Measurements from ENCODE around the gene LRBA.

LRBA gene

GRCh38 chr4:150325872-150326271, 689.2 kb downstream of the LRBA start:
- Mint-ChIP-seq H3K27ac (no peak overlapping the region), H3K4me3 (no peak overlapping the region), H3K36me3 (ENCODE audit: low read depth) (peaks cover 2% of the 10 kb centered on the region), H3K9me3 (no peaks in the 10 kb centered on the region), H3K4me1 (ENCODE audit: low read depth) (no peaks in the 10 kb centered on the region), H3K27me3 (ENCODE audit: low read depth) (no peaks in the 10 kb centered on the region)
- no peak for DNase-seq (ENCODE audit: low spot score)

- H3K36me3 Mint-ChIP-seq (ENCODE audit: low read depth) = peaks cover 2% of the 10 kb centered on the region
- no peaks in the 10 kb centered on the region for H3K4me1 Mint-ChIP-seq (ENCODE audit: low read depth)
- no peaks in the 10 kb centered on the region for H3K9me3 Mint-ChIP-seq
- no peak overlapping the region for H3K4me3 Mint-ChIP-seq
- H3K27ac Mint-ChIP-seq = no peak overlapping the region
- no peak for DNase-seq (ENCODE audit: low spot score)
- no peaks in the 10 kb centered on the region for H3K27me3 Mint-ChIP-seq (ENCODE audit: low read depth)
Measured at GRCh38 chr4:150323406-150324325, 691.4 kb downstream of the LRBA start.

- Mint-ChIP-seq H3K27ac (no peak overlapping the region), H3K4me1 (ENCODE audit: low read depth) (no peaks in the 10 kb centered on the region), H3K36me3 (ENCODE audit: low read depth) (peaks cover 2% of the 10 kb centered on the region), H3K9me3 (no peaks in the 10 kb centered on the region), H3K27me3 (ENCODE audit: low read depth) (no peaks in the 10 kb centered on the region), H3K4me3 (no peak overlapping the region)
- DNase-seq (ENCODE audit: low spot score) = no peak
Measured at GRCh38 chr4:150322646-150323045, 692.4 kb downstream of the LRBA start.

- peaks cover 2% of the 10 kb centered on the region for H3K36me3 Mint-ChIP-seq (ENCODE audit: low read depth)
- H3K9me3 Mint-ChIP-seq = no peaks in the 10 kb centered on the region
- H3K4me1 Mint-ChIP-seq (ENCODE audit: low read depth) = peaks cover 4% of the 10 kb centered on the region
- no peak for DNase-seq (ENCODE audit: low spot score)
- no peak overlapping the region for H3K27ac Mint-ChIP-seq
- H3K27me3 Mint-ChIP-seq (ENCODE audit: low read depth) = no peaks in the 10 kb centered on the region
- no peak overlapping the region for H3K4me3 Mint-ChIP-seq
Measured at GRCh38 chr4:150321113-150321512, 694.0 kb downstream of the LRBA start.

- Mint-ChIP-seq H3K27me3 (ENCODE audit: low read depth) (no peaks in the 10 kb centered on the region), H3K9me3 (no peaks in the 10 kb centered on the region), H3K4me1 (ENCODE audit: low read depth) (peaks cover 4% of the 10 kb centered on the region), H3K27ac (no peak overlapping the region), H3K4me3 (no peak overlapping the region), H3K36me3 (ENCODE audit: low read depth) (no peaks in the 10 kb centered on the region)
- DNase-seq (ENCODE audit: low spot score) = no peak
Measured at GRCh38 chr4:150318971-150319370, 696.1 kb downstream of the LRBA start.

GRCh38 chr4:150318527-150318926, 696.6 kb downstream of the LRBA start:
- Mint-ChIP-seq H3K36me3 (ENCODE audit: low read depth) (no peaks in the 10 kb centered on the region), H3K27me3 (ENCODE audit: low read depth) (no peaks in the 10 kb centered on the region)

GRCh38 chr4:150316332-150317205, 698.5 kb downstream of the LRBA start:
- DNase-seq (ENCODE audit: low spot score) = no peak
- H3K4me3 Mint-ChIP-seq = no peak overlapping the region
- no peaks in the 10 kb centered on the region for H3K27me3 Mint-ChIP-seq (ENCODE audit: low read depth)
- H3K36me3 Mint-ChIP-seq (ENCODE audit: low read depth) = no peaks in the 10 kb centered on the region
- H3K4me1 Mint-ChIP-seq (ENCODE audit: low read depth) = peaks cover 4% of the 10 kb centered on the region
- H3K27ac Mint-ChIP-seq = no peak overlapping the region
- no peaks in the 10 kb centered on the region for H3K9me3 Mint-ChIP-seq

More at GRCh38 chr4:150318527-150318926, 696.6 kb downstream of the LRBA start:
- Mint-ChIP-seq H3K9me3 (no peaks in the 10 kb centered on the region), H3K4me1 (ENCODE audit: low read depth) (peaks cover 4% of the 10 kb centered on the region), H3K4me3 (no peak overlapping the region), H3K27ac (no peak overlapping the region)
- no peak for DNase-seq (ENCODE audit: low spot score)

GRCh38 chr4:150315691-150316090, 699.4 kb downstream of the LRBA start:
- H3K36me3 Mint-ChIP-seq (ENCODE audit: low read depth) = no peaks in the 10 kb centered on the region
- H3K9me3 Mint-ChIP-seq = no peaks in the 10 kb centered on the region
- H3K4me1 Mint-ChIP-seq (ENCODE audit: low read depth) = peaks cover 4% of the 10 kb centered on the region
- no peak for DNase-seq (ENCODE audit: low spot score)
- H3K4me3 Mint-ChIP-seq = no peak overlapping the region
- H3K27me3 Mint-ChIP-seq (ENCODE audit: low read depth) = no peaks in the 10 kb centered on the region
- H3K27ac Mint-ChIP-seq = no peak overlapping the region

GRCh38 chr4:150315175-150315574, 699.9 kb downstream of the LRBA start:
- H3K36me3 Mint-ChIP-seq (ENCODE audit: low read depth) = no peaks in the 10 kb centered on the region
- no peak overlapping the region for H3K4me3 Mint-ChIP-seq
- DNase-seq (ENCODE audit: low spot score) = no peak
- H3K4me1 Mint-ChIP-seq (ENCODE audit: low read depth) = peaks cover 7% of the 10 kb centered on the region
- no peak overlapping the region for H3K27ac Mint-ChIP-seq
- H3K27me3 Mint-ChIP-seq (ENCODE audit: low read depth) = no peaks in the 10 kb centered on the region
- H3K9me3 Mint-ChIP-seq = no peaks in the 10 kb centered on the region

- no peak overlapping the region for H3K4me3 Mint-ChIP-seq
- H3K27ac Mint-ChIP-seq = no peak overlapping the region
- no peaks in the 10 kb centered on the region for H3K9me3 Mint-ChIP-seq
- H3K27me3 Mint-ChIP-seq (ENCODE audit: low read depth) = no peaks in the 10 kb centered on the region
- peaks cover 7% of the 10 kb centered on the region for H3K4me1 Mint-ChIP-seq (ENCODE audit: low read depth)
- DNase-seq (ENCODE audit: low spot score) = no peak
- no peaks in the 10 kb centered on the region for H3K36me3 Mint-ChIP-seq (ENCODE audit: low read depth)
Measured at GRCh38 chr4:150314031-150314430, 701.1 kb downstream of the LRBA start.

- DNase-seq (ENCODE audit: low spot score) = no peak
- Mint-ChIP-seq H3K27ac (no peak overlapping the region), H3K4me3 (no peak overlapping the region), H3K27me3 (ENCODE audit: low read depth) (no peaks in the 10 kb centered on the region), H3K4me1 (ENCODE audit: low read depth) (peaks cover 4% of the 10 kb centered on the region), H3K36me3 (ENCODE audit: low read depth) (no peaks in the 10 kb centered on the region), H3K9me3 (no peaks in the 10 kb centered on the region)
Measured at GRCh38 chr4:150310159-150310895, 704.8 kb downstream of the LRBA start.

- no peaks in the 10 kb centered on the region for H3K9me3 Mint-ChIP-seq
- no peaks in the 10 kb centered on the region for H3K27me3 Mint-ChIP-seq (ENCODE audit: low read depth)
- H3K36me3 Mint-ChIP-seq (ENCODE audit: low read depth) = no peaks in the 10 kb centered on the region
- H3K4me1 Mint-ChIP-seq (ENCODE audit: low read depth) = peaks cover 4% of the 10 kb centered on the region
- DNase-seq (ENCODE audit: low spot score) = no peak
- H3K4me3 Mint-ChIP-seq = no peak overlapping the region
- H3K27ac Mint-ChIP-seq = no peak overlapping the region
Measured at GRCh38 chr4:150308824-150309472, 706.1 kb downstream of the LRBA start.

- H3K9me3 Mint-ChIP-seq = no peaks in the 10 kb centered on the region
- H3K4me3 Mint-ChIP-seq = no peak overlapping the region
- no peaks in the 10 kb centered on the region for H3K27me3 Mint-ChIP-seq (ENCODE audit: low read depth)
- H3K27ac Mint-ChIP-seq = no peak overlapping the region
- peaks cover 5% of the 10 kb centered on the region for H3K4me1 Mint-ChIP-seq (ENCODE audit: low read depth)
- no peak for DNase-seq (ENCODE audit: low spot score)
- H3K36me3 Mint-ChIP-seq (ENCODE audit: low read depth) = peaks cover 2% of the 10 kb centered on the region
Measured at GRCh38 chr4:150306719-150307118, 708.4 kb downstream of the LRBA start.
